ENCODE measurements around the gene GIT2.
A peak's percentile ranks its signal among the peaks of the same experiment; 100 is the strongest.

The GIT2 gene

DNA sequence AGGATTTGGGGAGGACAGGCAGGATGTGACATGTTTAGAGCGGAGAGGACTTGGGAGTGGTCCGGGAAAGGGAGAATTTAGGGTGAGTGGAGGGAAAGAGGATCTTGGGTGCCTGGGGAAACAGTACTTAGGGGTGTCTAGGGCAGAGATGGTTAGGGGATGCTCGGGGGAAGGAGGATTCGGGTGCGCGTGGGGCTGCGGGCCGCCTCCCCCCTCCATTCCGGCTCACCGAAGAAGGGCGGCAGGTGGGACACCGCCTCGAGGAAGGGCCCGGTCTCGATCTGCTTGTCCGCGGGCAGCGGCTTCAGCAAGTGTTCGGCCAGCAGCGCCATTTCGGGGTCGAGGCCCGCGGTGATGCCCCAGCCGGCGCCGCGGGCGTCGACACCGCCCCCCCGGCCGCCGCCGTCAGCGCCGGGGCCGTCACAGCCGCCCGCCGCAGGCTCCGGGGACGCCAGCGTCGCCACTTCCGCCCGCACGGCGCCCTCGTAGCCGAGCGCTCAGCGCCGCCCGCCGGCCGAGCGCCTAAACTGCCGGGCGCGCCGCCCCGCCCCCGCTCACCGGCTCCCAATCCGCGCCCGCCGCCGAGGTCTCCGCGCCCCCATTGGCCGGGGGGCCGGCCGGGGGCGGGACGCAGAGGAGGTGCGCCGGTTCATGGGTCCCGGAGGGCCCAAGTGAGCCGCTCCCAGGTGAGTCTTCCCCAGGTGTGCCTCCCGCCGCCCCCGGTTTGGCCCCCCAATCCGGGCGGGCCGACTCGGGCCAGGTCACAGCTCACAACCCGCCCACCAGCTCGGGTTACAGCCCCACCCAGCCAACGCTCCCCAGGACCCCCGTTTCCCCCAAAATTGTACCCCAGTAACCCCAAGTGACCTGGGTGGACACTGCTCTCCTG, 115.9 kb downstream of the GIT2 start, which contains the start of gene GLTP (continued):
- TF ChIP-seq, protein P1, sequence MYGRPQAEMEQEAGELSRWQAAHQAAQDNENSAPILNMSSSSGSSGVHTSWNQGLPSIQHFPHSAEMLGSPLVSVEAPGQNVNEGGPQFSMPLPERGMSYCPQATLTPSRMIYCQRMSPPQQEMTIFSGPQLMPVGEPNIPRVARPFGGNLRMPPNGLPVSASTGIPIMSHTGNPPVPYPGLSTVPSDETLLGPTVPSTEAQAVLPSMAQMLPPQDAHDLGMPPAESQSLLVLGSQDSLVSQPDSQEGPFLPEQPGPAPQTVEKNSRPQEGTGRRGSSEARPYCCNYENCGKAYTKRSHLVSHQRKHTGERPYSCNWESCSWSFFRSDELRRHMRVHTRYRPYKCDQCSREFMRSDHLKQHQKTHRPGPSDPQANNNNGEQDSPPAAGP (tag by site-specific recombination; IDR thresholded peaks at IDR 0.05): 0 out of 2 replicates have a peak, but pooled peaks have one; percentile 41
- TF ChIP-seq ZNF202 (tag by site-specific recombination; IDR thresholded peaks at IDR 0.05; ENCODE audit: borderline replicate concordance) (no peak), ZNF76 (tag by site-specific recombination; IDR thresholded peaks at IDR 0.05; ENCODE audit: borderline replicate concordance, low read depth) (peak; percentile 43; the same call in 1 of the 2 replicates), ZNF19 (tag by site-specific recombination; IDR thresholded peaks at IDR 0.05; ENCODE audit: low read depth) (no peak), ZNF660 (tag by site-specific recombination; IDR thresholded peaks at IDR 0.05) (peak; percentile 53; the same call in 1 of the 2 replicates), KLF7 (tag by site-specific recombination; IDR thresholded peaks at IDR 0.05; ENCODE audit: borderline replicate concordance) (no peak), WT1 (tag by site-specific recombination; IDR thresholded peaks at IDR 0.05) (peak; percentile 70), ZFHX2 (tag by site-specific recombination; conservative IDR thresholded peaks at IDR 0.05) (no peak), ZNF529 (tag by site-specific recombination; IDR thresholded peaks at IDR 0.05; ENCODE audit: insufficient replicate concordance) (no peak), GLIS1 (tag by site-specific recombination; IDR thresholded peaks at IDR 0.05) (0 out of 2 replicates have a peak, but pooled peaks have one; percentile 16), ZNF677 (tag by site-specific recombination; IDR thresholded peaks at IDR 0.05) (0 out of 2 replicates have a peak, but pooled peaks have one; percentile 33), ZBTB26 (tag by site-specific recombination; optimal IDR thresholded peaks at IDR 0.05) (peak; percentile 51), ZNF341 (tag by site-specific recombination; IDR thresholded peaks at IDR 0.05; ENCODE audit: low read depth) (peak; percentile 78), ZNF10 (tag by site-specific recombination; IDR thresholded peaks at IDR 0.05) (no peak), ZBTB7A (tag by site-specific recombination; IDR thresholded peaks at IDR 0.05; ENCODE audit: low read depth) (peak; percentile 59; the same call in 1 of the 2 replicates), ZBTB20 (tag by site-specific recombination; IDR thresholded peaks at IDR 0.05) (no peak; the same call in 1 of the 2 replicates), ZBTB8A (tag by site-specific recombination; IDR thresholded peaks at IDR 0.05) (peak; percentile 83), ZNF335 (tag by site-specific recombination; conservative IDR thresholded peaks at IDR 0.05) (peak; percentile 77), ZNF600 (tag by site-specific recombination; IDR thresholded peaks at IDR 0.05) (0 out of 2 replicates have a peak, but pooled peaks have one; percentile 50), GFI1B (tag by site-specific recombination; IDR thresholded peaks at IDR 0.05) (no peak), KLF9 (tag by site-specific recombination; IDR thresholded peaks at IDR 0.05; ENCODE audit: low read depth) (peak; percentile 49; the same call in 1 of the 2 replicates), YY2 (tag by site-specific recombination; IDR thresholded peaks at IDR 0.05) (0 out of 2 replicates have a peak, but pooled peaks have one; percentile 55), SP2 (tag by site-specific recombination; IDR thresholded peaks at IDR 0.05) (peak; percentile 42), ZNF292 (tag by site-specific recombination; IDR thresholded peaks at IDR 0.05; ENCODE audit: borderline replicate concordance, low read depth) (no peak), ZNF530 (tag by site-specific recombination; IDR thresholded peaks at IDR 0.05; ENCODE audit: low read depth) (no peak), ZBTB17 (tag by site-specific recombination; IDR thresholded peaks at IDR 0.05) (peak; percentile 24; the same call in 1 of the 2 replicates), ZSCAN5A (tag by site-specific recombination; IDR thresholded peaks at IDR 0.05) (0 out of 2 replicates have a peak, but pooled peaks have one; percentile 63), ZNF433 (tag by site-specific recombination; IDR thresholded peaks at IDR 0.05; ENCODE audit: low read depth) (no peak)
- TF ChIP-seq, protein P2, sequence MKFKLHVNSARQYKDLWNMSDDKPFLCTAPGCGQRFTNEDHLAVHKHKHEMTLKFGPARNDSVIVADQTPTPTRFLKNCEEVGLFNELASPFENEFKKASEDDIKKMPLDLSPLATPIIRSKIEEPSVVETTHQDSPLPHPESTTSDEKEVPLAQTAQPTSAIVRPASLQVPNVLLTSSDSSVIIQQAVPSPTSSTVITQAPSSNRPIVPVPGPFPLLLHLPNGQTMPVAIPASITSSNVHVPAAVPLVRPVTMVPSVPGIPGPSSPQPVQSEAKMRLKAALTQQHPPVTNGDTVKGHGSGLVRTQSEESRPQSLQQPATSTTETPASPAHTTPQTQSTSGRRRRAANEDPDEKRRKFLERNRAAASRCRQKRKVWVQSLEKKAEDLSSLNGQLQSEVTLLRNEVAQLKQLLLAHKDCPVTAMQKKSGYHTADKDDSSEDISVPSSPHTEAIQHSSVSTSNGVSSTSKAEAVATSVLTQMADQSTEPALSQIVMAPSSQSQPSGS (tag by site-specific recombination; IDR thresholded peaks at IDR 0.05; ENCODE audit: low read depth): no peak
- TF ChIP-seq, protein P3, sequence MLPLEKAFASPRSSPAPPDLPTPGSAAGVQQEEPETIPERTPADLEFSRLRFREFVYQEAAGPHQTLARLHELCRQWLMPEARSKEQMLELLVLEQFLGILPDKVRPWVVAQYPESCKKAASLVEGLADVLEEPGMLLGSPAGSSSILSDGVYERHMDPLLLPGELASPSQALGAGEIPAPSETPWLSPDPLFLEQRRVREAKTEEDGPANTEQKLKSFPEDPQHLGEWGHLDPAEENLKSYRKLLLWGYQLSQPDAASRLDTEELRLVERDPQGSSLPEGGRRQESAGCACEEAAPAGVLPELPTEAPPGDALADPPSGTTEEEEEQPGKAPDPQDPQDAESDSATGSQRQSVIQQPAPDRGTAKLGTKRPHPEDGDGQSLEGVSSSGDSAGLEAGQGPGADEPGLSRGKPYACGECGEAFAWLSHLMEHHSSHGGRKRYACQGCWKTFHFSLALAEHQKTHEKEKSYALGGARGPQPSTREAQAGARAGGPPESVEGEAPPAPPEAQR (tag by site-specific recombination; IDR thresholded peaks at IDR 0.05): no peak
- TF ChIP-seq, protein P4, sequence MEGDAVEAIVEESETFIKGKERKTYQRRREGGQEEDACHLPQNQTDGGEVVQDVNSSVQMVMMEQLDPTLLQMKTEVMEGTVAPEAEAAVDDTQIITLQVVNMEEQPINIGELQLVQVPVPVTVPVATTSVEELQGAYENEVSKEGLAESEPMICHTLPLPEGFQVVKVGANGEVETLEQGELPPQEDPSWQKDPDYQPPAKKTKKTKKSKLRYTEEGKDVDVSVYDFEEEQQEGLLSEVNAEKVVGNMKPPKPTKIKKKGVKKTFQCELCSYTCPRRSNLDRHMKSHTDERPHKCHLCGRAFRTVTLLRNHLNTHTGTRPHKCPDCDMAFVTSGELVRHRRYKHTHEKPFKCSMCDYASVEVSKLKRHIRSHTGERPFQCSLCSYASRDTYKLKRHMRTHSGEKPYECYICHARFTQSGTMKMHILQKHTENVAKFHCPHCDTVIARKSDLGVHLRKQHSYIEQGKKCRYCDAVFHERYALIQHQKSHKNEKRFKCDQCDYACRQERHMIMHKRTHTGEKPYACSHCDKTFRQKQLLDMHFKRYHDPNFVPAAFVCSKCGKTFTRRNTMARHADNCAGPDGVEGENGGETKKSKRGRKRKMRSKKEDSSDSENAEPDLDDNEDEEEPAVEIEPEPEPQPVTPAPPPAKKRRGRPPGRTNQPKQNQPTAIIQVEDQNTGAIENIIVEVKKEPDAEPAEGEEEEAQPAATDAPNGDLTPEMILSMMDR (tag by site-specific recombination; IDR thresholded peaks at IDR 0.05): peak; percentile 62
